ENCODE measurements around the gene TUBG2. TPM values are rescaled to one million over a fixed set of nuclear protein-coding genes. Genes with fewer than 3 reads are reported as not detected.
A peak's percentile ranks its signal among the peaks of the same experiment; 100 is the strongest.

TUBG2 gene
- total RNA-seq, 2 donors from 2014 or later: 36.8 to 57.7 TPM

GRCh38 chr17:42677921-42678781 lies 19.1 kb downstream of the TUBG2 start:
- Histone ChIP-seq H3K4me1 (replicated peaks) (peaks cover 19% of the 10 kb centered on the region), H3K9me3 (no peaks in the 10 kb centered on the region), H3K27ac (peak overlapping the region; percentile 98), H3K4me3 (peak overlapping the region; percentile 62 to 72), H3K36me3 (no peaks in the 10 kb centered on the region), H3K27me3 (replicated peaks; ENCODE audit: insufficient read depth) (no peaks in the 10 kb centered on the region)
- under 1% methylated on average over 49 of the region's 53 CpGs for WGBS
- peak; percentile 20 for TF ChIP-seq POLR2AphosphoS5 (IDR thresholded peaks at IDR 0.05)
- TF ChIP-seq CTCF (IDR thresholded peaks at IDR 0.05): peak in 1 of 4 experiments; percentile 21
- TF ChIP-seq POLR2A (IDR thresholded peaks at IDR 0.05): peak; percentile 39
- intact Hi-C loops (cut with DNase I): loop anchor here (1.0 to 10.0 kb wide), 3 partner anchors 71 to 253 kb away; partner anchors contain the start of genes CAVIN1, RETREG3 and TUBG1
- DNase-seq (ENCODE audit: low spot score): peak; percentile 70

DNA sequence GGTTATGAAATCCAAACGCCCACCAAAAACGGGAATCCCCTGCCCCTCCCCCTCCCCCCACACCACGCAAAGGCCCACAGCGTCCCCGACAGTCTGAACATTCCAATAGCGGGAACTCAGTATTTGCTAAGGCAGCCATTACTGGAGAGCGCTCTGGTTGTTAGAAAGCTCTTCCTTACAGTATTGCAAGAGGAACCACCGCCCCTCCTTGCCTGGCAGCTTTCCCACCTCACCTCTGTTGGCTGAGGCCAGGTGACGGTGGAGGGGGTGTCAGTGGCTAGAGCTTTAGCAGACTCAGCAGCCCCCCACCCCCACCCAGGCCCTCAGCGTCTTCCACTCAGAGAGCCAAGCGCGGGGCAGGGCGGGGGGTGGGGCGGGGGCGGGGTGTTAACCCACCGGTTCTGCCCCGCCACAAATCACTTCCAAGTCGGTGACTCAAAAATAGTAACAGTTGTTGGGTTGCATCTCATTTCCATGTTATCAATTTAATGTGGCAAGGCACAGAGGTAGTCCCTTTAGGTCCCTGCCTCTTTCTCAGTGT lies 19.9 kb downstream of the TUBG2 start:
- Histone ChIP-seq H3K27ac (peak overlapping the region; percentile 98), H3K4me1 (replicated peaks) (peaks cover 11% of the 10 kb centered on the region), H3K36me3 (no peaks in the 10 kb centered on the region), H3K9me3 (no peaks in the 10 kb centered on the region), H3K4me3 (peak overlapping the region; percentile 20 to 72), H3K27me3 (replicated peaks; ENCODE audit: insufficient read depth) (no peaks in the 10 kb centered on the region)
- intact Hi-C loops (cut with DNase I): loop anchor here (1.0 to 10.0 kb wide), 3 partner anchors 72 to 254 kb away; partner anchors contain the start of genes CAVIN1, RETREG3 and TUBG1
- DNase-seq (ENCODE audit: low spot score): peak; percentile 24
- TF ChIP-seq POLR2A (IDR thresholded peaks at IDR 0.05) (no peak), POLR2AphosphoS5 (IDR thresholded peaks at IDR 0.05) (no peak), CTCF (IDR thresholded peaks at IDR 0.05) (no peak)
- WGBS: 3% methylated on average over 18 of the region's 18 CpGs

DNA sequence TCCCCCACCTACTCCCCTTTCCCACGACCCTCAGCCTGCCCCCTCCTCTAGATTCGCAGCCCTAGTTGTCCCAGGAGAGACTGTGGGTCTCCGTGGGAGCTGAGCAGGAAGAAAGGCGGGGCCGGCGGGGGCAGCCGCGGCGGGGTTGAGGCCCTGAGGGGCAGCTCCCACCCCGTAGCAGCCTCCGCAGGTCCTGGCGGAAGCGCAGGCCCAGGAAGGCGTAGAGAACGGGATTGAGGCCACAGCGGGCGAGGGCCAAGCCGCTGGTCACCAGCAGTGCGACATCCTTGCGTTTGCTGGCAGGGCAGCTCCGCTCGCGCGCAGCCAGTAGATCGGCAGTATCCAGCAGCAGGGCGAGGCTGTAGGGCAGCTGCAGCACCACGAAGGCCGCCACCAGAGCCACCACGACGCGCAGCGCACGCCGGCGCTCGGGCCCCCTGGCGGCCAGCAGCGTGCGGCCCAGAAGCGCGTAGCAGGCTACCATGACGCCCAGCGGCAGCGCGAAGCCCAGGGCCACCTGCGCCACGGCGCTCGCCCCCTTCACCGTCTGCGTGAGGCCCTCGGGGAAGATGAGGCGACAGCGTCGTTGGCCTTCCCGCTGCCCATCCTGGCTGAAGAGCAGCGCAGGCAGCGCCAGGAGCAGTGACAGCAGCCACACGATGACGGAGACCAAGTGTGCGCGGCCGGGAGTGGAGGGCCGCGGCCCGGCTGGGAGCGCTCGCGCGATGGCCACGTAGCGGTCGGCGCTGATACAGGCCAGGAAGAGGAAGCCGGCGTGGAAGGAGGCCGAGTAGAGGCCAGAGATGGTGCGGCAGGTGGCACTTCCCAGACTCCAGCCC lies 20.6 kb downstream of the TUBG2 start:
- no peaks in the 10 kb centered on the region for H3K27me3 ChIP-seq (replicated peaks; ENCODE audit: insufficient read depth)
- peak overlapping the region; percentile 98 for H3K27ac ChIP-seq
- H3K9me3 ChIP-seq: no peaks in the 10 kb centered on the region
- peak; percentile 78 for DNase-seq (ENCODE audit: low spot score)
- no peaks in the 10 kb centered on the region for H3K36me3 ChIP-seq
- H3K4me3 ChIP-seq: peak overlapping the region; percentile 20 to 25
- intact Hi-C loops (cut with DNase I): loop anchor here (5.0 to 10.0 kb wide), 2 partner anchors 72 to 255 kb away; partner anchors contain the start of genes CAVIN1, RETREG3 and TUBG1
- WGBS: 7% methylated on average over 43 of the region's 78 CpGs
- H3K4me1 ChIP-seq (replicated peaks): peaks cover 9% of the 10 kb centered on the region
- peak; percentile 43 for TF ChIP-seq POLR2A (IDR thresholded peaks at IDR 0.05)
- TF ChIP-seq POLR2AphosphoS5 (IDR thresholded peaks at IDR 0.05): peak; percentile 57
- peak; percentile 86 to 98 (median 96) for TF ChIP-seq CTCF (IDR thresholded peaks at IDR 0.05)

GRCh38 chr17:42680331-42680808 lies 21.3 kb downstream of the TUBG2 start:
- Histone ChIP-seq H3K4me1 (replicated peaks) (peaks cover 9% of the 10 kb centered on the region), H3K4me3 (peak overlapping the region; percentile 20 to 25), H3K36me3 (no peaks in the 10 kb centered on the region), H3K9me3 (no peaks in the 10 kb centered on the region), H3K27me3 (replicated peaks; ENCODE audit: insufficient read depth) (no peaks in the 10 kb centered on the region), H3K27ac (peak overlapping the region; percentile 98)
- TF ChIP-seq POLR2A (IDR thresholded peaks at IDR 0.05) (no peak), CTCF (IDR thresholded peaks at IDR 0.05) (no peak), POLR2AphosphoS5 (IDR thresholded peaks at IDR 0.05) (no peak)
- intact Hi-C loops (cut with DNase I): no loop called here
- DNase-seq (ENCODE audit: low spot score): no peak
- 64% methylated on average over 16 of the region's 20 CpGs for WGBS

Data from prostate gland (tissue), 2 donors.